Colonic mucosa (tissue), 4 donors: ENCODE results near the gene UBE2O. TPM values are rescaled to one million over a fixed set of nuclear protein-coding genes. Genes with fewer than 3 reads are reported as not detected.

Experiments used
- DNase-seq: peaks from one replicate; pipeline ENCODE4 v3.0.0-alpha.2; 2020
- H3K27ac ChIP-seq: fragments of 200-600 bp; one replicate; pipeline ENCODE4 v1.8.0; 2021
- H3K27me3 ChIP-seq: fragments of 200-600 bp; one replicate; pipeline ENCODE4 v1.8.0; 2021
- H3K36me3 ChIP-seq: fragments of 200-600 bp; one replicate; pipeline ENCODE4 v1.8.0; 2021
- H3K4me1 ChIP-seq: fragments of 200-600 bp; one replicate; pipeline ENCODE4 v1.8.0; 2021; ENCODE audit warnings: mild to moderate bottlenecking
- H3K4me3 ChIP-seq: fragments of 200-600 bp; one replicate; pipeline ENCODE4 v1.8.0; 2021
- H3K9ac ChIP-seq, 2 donors: one replicate each; pipeline ENCODE4 v1.7.0; 2013; ENCODE audit warnings: control low read depth in 2 of 2, low read depth in 2 of 2, low read length in 2 of 2
- H3K9me3 ChIP-seq: fragments of 200-600 bp; one replicate; pipeline ENCODE4 v1.8.0; 2021
- CTCF ChIP-seq: fragments of 200-600 bp; IDR thresholded peaks from one replicate; pipeline ENCODE4 v1.8.0; 2022; ENCODE audit warnings: antibody characterized with exemption, mild to moderate bottlenecking
- intact Hi-C: fragments of 100-400 bp; cut with DNase I; formaldehyde crosslinking; loops from one replicate; pipeline ENCODE4 v1.14.1; 2022
- total RNA-seq, 2 donors: library from RNA; stranded (reverse); fragmentation: NEBNext Ultra II Directional in 1 of 2; extraction: Animal tissue kit (Norgen Biotek cat#: 25700) in 1 of 2; gene quantifications; one replicate each; pipeline ENCODE4 v1.2.1, GENCODE V29; 2021
- donor health status: healthy.
- donor health status: DM: no; HTN: no; CAD: no.
- donor health status: DM: no; HTN: no; CAD: no.

Gene UBE2O
- total RNA-seq, 2 donors from 2014 or later, result 17.5 to 25.2 TPM

GRCh38 chr17:76472726-76473125 lies 19.8 kb upstream of the UBE2O start:
- Histone ChIP-seq H3K4me1 (no peaks in the 10 kb centered on the region), H3K9ac (no peak overlapping the region), H3K27me3 (no peaks in the 10 kb centered on the region), H3K27ac (no peak overlapping the region), H3K9me3 (no peaks in the 10 kb centered on the region), H3K4me3 (no peak overlapping the region), H3K36me3 (no peaks in the 10 kb centered on the region)
- intact Hi-C loops, result no loop called here
- no peak for DNase-seq
- no peak for TF ChIP-seq CTCF

GRCh38 chr17:76472258-76472645 lies 19.3 kb upstream of the UBE2O start:
- TF ChIP-seq CTCF, result no peak
- Histone ChIP-seq H3K36me3 (no peaks in the 10 kb centered on the region), H3K9ac (no peak overlapping the region), H3K4me3 (no peak overlapping the region), H3K4me1 (no peaks in the 10 kb centered on the region), H3K27me3 (no peaks in the 10 kb centered on the region), H3K27ac (no peak overlapping the region), H3K9me3 (no peaks in the 10 kb centered on the region)
- no peak for DNase-seq
- intact Hi-C loops, result no loop called here

GRCh38 chr17:76471498-76472257 lies 18.7 kb upstream of the UBE2O start:
- no peak for TF ChIP-seq CTCF
- intact Hi-C loops, result no loop called here
- H3K4me3 ChIP-seq, result no peak overlapping the region
- H3K9me3 ChIP-seq, result no peaks in the 10 kb centered on the region
- no peak overlapping the region for H3K27ac ChIP-seq
- no peak overlapping the region for H3K9ac ChIP-seq
- no peak for DNase-seq
- no peaks in the 10 kb centered on the region for H3K27me3 ChIP-seq
- H3K4me1 ChIP-seq, result no peaks in the 10 kb centered on the region
- no peaks in the 10 kb centered on the region for H3K36me3 ChIP-seq

- no peak overlapping the region for H3K9ac ChIP-seq
- intact Hi-C loops, result no loop called here
Measured at GRCh38 chr17:76469991-76470739, 17.2 kb upstream of the UBE2O start.

More at GRCh38 chr17:76469991-76470739, 17.2 kb upstream of the UBE2O start:
- Histone ChIP-seq H3K4me3 (no peak overlapping the region), H3K27ac (no peak overlapping the region), H3K9me3 (no peaks in the 10 kb centered on the region), H3K36me3 (no peaks in the 10 kb centered on the region), H3K27me3 (no peaks in the 10 kb centered on the region), H3K4me1 (no peaks in the 10 kb centered on the region)
- DNase-seq, result no peak
- TF ChIP-seq CTCF, result no peak
